Skeletal muscle tissue (tissue), 4 donors: ENCODE data around the gene SLC37A1. TPM values are rescaled to one million over a fixed set of nuclear protein-coding genes. Genes with fewer than 3 reads are reported as not detected.

Experiments used
- H3K27ac ChIP-seq: one replicate; pipeline ENCODE4 v1.7.0; 2013; ENCODE audit warnings: mild to moderate bottlenecking, low read depth, low read length, inconsistent platforms
- H3K27me3 ChIP-seq, 3 donors: one replicate each; pipeline ENCODE4 v1.7.0; 2013; ENCODE audit warnings: low read length in 3 of 3; ENCODE audit not compliant: control insufficient read depth in 3 of 3, insufficient read depth in 3 of 3
- H3K36me3 ChIP-seq, 3 donors: one replicate each; pipeline ENCODE4 v1.7.0; 2013; ENCODE audit warnings: low read length in 3 of 3; ENCODE audit not compliant: control insufficient read depth in 3 of 3, insufficient read depth in 3 of 3
- H3K4me1 ChIP-seq, 3 donors: one replicate each; pipeline ENCODE4 v1.7.0; 2013; ENCODE audit warnings: low read length in 3 of 3, mild to moderate bottlenecking in 3 of 3; ENCODE audit not compliant: control insufficient read depth in 3 of 3, insufficient read depth in 3 of 3
- H3K4me3 ChIP-seq, 3 donors: one replicate each; pipeline ENCODE4 v1.7.0; 2013; ENCODE audit warnings: low read length in 3 of 3
- H3K9ac ChIP-seq, 3 donors: one replicate each; pipeline ENCODE4 v1.7.0; 2013; ENCODE audit warnings: low read length in 3 of 3, mild to moderate bottlenecking in 3 of 3, moderate library complexity in 2 of 3, low read depth in 1 of 3
- H3K9me3 ChIP-seq, 3 donors: one replicate each; pipeline ENCODE4 v1.7.0; 2013; ENCODE audit warnings: low read length in 3 of 3; ENCODE audit not compliant: control insufficient read depth in 3 of 3
- total RNA-seq: library from RNA; depleted of rRNA; stranded (reverse); fragments of >200 nt; gene quantifications from one replicate; pipeline ENCODE4 v1.2.3, GENCODE V29; 2014
- donor health status: Osteomylitis.

Gene SLC37A1
- total RNA-seq, 1 donor from 2014 or later = 2.1 TPM

GRCh38 chr21:42492201-42492600 lies 21.5 kb upstream of the SLC37A1 start:
- H3K9ac ChIP-seq = no peak overlapping the region
- H3K36me3 ChIP-seq = no peaks in the 10 kb centered on the region
- H3K27ac ChIP-seq = no peak overlapping the region
- peaks cover 12 to 16% (median 13%) of the 10 kb centered on the region in 3 donors for H3K4me1 ChIP-seq
- H3K9me3 ChIP-seq = no peaks in the 10 kb centered on the region
- H3K27me3 ChIP-seq = peaks cover 0 to 2% (median 0%) of the 10 kb centered on the region in 3 donors
- no peak overlapping the region for H3K4me3 ChIP-seq

GRCh38 chr21:42493109-42494060 lies 20.3 kb upstream of the SLC37A1 start:
- peaks cover 12 to 16% (median 13%) of the 10 kb centered on the region in 3 donors for H3K4me1 ChIP-seq
- no peak overlapping the region for H3K4me3 ChIP-seq
- no peaks in the 10 kb centered on the region for H3K9me3 ChIP-seq
- no peaks in the 10 kb centered on the region for H3K36me3 ChIP-seq
- peaks cover 0 to 2% (median 0%) of the 10 kb centered on the region in 3 donors for H3K27me3 ChIP-seq
- no peak overlapping the region for H3K27ac ChIP-seq
- no peak overlapping the region for H3K9ac ChIP-seq

- H3K27ac ChIP-seq = no peak overlapping the region
- H3K4me1 ChIP-seq = peaks cover 12 to 16% (median 13%) of the 10 kb centered on the region in 3 donors
- no peaks in the 10 kb centered on the region for H3K9me3 ChIP-seq
- H3K9ac ChIP-seq = no peak overlapping the region
- H3K36me3 ChIP-seq = no peaks in the 10 kb centered on the region
- H3K27me3 ChIP-seq = peaks cover 0 to 2% (median 0%) of the 10 kb centered on the region in 3 donors
- H3K4me3 ChIP-seq = no peak overlapping the region
Observed at GRCh38 chr21:42495027-42495426, 18.6 kb upstream of the SLC37A1 start.

GRCh38 chr21:42495765-42496119 lies 17.9 kb upstream of the SLC37A1 start:
- Histone ChIP-seq H3K4me3 (peak overlapping the region; percentile 85 to 89 (median 89)), H3K9me3 (no peaks in the 10 kb centered on the region), H3K4me1 (peaks cover 12 to 16% (median 13%) of the 10 kb centered on the region in 3 donors), H3K27me3 (peaks cover 0 to 2% (median 0%) of the 10 kb centered on the region in 3 donors), H3K9ac (peak overlapping the region; percentile 63 to 97 (median 80)), H3K36me3 (no peaks in the 10 kb centered on the region), H3K27ac (no peak overlapping the region)

GRCh38 chr21:42496120-42496838 lies 17.4 kb upstream of the SLC37A1 start, which contains the start of gene RSPH1:
Gene RSPH1, minus strand, starts transcription at chr21:42496224. Its CDS starts 38 bp downstream, at chr21:42496186.
- Histone ChIP-seq H3K27me3 (peaks cover 0 to 2% (median 0%) of the 10 kb centered on the region in 3 donors), H3K36me3 (no peaks in the 10 kb centered on the region), H3K9ac (peak within 1 kb of the TSS; percentile 90 to 97 (median 92)), H3K27ac (peak within 1 kb of the TSS; percentile 87), H3K4me1 (peaks cover 12 to 16% (median 13%) of the 10 kb centered on the region in 3 donors), H3K9me3 (no peaks in the 10 kb centered on the region), H3K4me3 (peak within 1 kb of the TSS; percentile 86 to 89 (median 89))

GRCh38 chr21:42496839-42497202 lies 16.8 kb upstream of the SLC37A1 start:
- H3K9ac ChIP-seq = peak overlapping the region; percentile 90 to 97 (median 92)
- peak overlapping the region; percentile 87 for H3K27ac ChIP-seq
- H3K36me3 ChIP-seq = no peaks in the 10 kb centered on the region
- peaks cover 12 to 16% (median 13%) of the 10 kb centered on the region in 3 donors for H3K4me1 ChIP-seq
- peak overlapping the region; percentile 83 to 89 (median 86) for H3K4me3 ChIP-seq
- peaks cover 0 to 2% (median 0%) of the 10 kb centered on the region in 3 donors for H3K27me3 ChIP-seq
- H3K9me3 ChIP-seq = no peaks in the 10 kb centered on the region

GRCh38 chr21:42498012-42498411 lies 15.6 kb upstream of the SLC37A1 start:
- no peaks in the 10 kb centered on the region for H3K9me3 ChIP-seq
- peaks cover 0 to 2% (median 0%) of the 10 kb centered on the region in 3 donors for H3K27me3 ChIP-seq
- no peaks in the 10 kb centered on the region for H3K36me3 ChIP-seq
- no peak overlapping the region for H3K4me3 ChIP-seq
- peaks cover 12 to 16% (median 13%) of the 10 kb centered on the region in 3 donors for H3K4me1 ChIP-seq
- no peak overlapping the region for H3K9ac ChIP-seq
- no peak overlapping the region for H3K27ac ChIP-seq

GRCh38 chr21:42499444-42500112 lies 14.1 kb upstream of the SLC37A1 start:
- Histone ChIP-seq H3K27ac (no peak overlapping the region), H3K9ac (no peak overlapping the region), H3K27me3 (peaks cover 0 to 2% (median 0%) of the 10 kb centered on the region in 3 donors), H3K4me1 (peaks cover 12 to 16% (median 13%) of the 10 kb centered on the region in 3 donors), H3K9me3 (no peaks in the 10 kb centered on the region), H3K36me3 (no peaks in the 10 kb centered on the region), H3K4me3 (no peak overlapping the region)

GRCh38 chr21:42500225-42500624 lies 13.4 kb upstream of the SLC37A1 start:
- Histone ChIP-seq H3K27ac (no peak overlapping the region), H3K27me3 (no peaks in the 10 kb centered on the region), H3K4me1 (peaks cover 12 to 16% (median 13%) of the 10 kb centered on the region in 3 donors), H3K9ac (no peak overlapping the region), H3K4me3 (no peak overlapping the region), H3K9me3 (no peaks in the 10 kb centered on the region), H3K36me3 (no peaks in the 10 kb centered on the region)
